GM18520 (cell line): ENCODE measurements around the gene SHOC2.
A peak's percentile ranks its signal among the peaks of the same experiment; 100 is the strongest.
"Not testable (repeated sequence)": the region's sequence is repeated elsewhere in the genome, so short reads cannot be mapped to it uniquely, and the experiment has no call there.

Source experiments
- ATAC-seq: cut with Tn5 transposase; IDR thresholded peaks from one replicate; pipeline ENCODE4 v1.9.1; 2021; ENCODE audit not compliant: unreplicated experiment

SHOC2 gene

GRCh38 chr10:110901954-110902819 is 17.2 kb upstream of the SHOC2 start:
- ATAC-seq: no peak

- no peak for ATAC-seq
Measured at GRCh38 chr10:110903280-110904278, 15.8 kb upstream of the SHOC2 start.

DNA sequence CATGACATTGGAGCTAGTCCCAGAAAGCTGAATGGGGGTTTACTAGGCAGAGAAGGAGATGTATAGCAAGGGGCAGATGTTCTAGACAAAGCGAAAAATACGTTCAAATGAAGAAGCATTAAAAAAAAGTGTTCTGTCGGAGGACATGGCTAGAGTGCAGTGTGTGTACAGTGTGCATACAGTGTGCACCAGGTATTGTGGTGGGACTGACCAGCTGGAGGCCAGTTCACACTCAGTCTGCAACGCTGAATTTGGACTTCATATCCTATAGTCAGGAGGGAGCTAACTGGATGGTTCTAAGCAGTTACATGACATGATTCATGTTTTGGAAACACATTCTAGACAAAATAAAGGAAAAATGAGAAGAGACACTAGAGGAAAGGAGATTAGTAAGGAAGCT is 9.3 kb upstream of the SHOC2 start:
- ATAC-seq: no peak

- ATAC-seq: no peak
Measured at GRCh38 chr10:110912374-110912773, 7.0 kb upstream of the SHOC2 start.

DNA sequence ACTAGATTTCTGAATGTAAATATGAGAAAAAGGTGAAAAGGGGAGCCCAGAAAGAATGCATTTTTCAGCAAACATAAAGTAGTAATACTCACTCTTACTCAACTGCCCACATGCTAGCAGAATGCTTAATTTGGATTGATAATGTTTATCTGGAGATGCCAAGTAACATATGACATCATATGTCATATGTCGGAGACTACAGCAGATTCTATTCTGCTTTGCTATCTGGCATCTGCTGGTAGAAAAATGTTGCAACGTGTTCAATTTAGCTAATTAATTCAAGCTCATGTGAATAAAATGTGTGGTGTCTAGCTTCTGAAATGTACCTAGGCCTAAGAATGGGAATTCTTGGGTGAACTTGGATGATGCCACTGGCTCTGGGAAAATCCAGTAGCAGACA is 5.0 kb upstream of the SHOC2 start:
- no peak for ATAC-seq

DNA sequence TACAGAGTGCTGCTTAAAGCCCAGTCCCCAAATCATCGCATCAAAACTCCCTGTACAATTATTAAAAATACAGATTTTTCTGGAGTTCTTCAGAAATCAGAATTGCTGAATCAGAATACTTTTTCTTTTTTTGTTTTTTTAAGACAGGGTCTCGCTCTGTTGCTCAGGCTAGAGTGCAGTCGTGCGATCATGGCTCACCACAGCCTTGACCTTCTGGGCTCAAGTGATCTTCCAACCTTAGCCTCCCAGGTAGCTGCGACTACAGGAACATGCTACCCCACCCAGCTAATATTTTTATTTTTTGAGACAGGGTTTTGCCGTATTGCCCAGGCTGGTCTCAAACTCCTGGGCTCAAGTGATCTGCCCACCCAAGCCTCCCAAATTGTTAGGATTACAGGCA is 4.4 kb upstream of the SHOC2 start:
- no peak for ATAC-seq

- ATAC-seq: not testable (repeated sequence)
Measured at GRCh38 chr10:110915600-110915999, 3.8 kb upstream of the SHOC2 start.

DNA sequence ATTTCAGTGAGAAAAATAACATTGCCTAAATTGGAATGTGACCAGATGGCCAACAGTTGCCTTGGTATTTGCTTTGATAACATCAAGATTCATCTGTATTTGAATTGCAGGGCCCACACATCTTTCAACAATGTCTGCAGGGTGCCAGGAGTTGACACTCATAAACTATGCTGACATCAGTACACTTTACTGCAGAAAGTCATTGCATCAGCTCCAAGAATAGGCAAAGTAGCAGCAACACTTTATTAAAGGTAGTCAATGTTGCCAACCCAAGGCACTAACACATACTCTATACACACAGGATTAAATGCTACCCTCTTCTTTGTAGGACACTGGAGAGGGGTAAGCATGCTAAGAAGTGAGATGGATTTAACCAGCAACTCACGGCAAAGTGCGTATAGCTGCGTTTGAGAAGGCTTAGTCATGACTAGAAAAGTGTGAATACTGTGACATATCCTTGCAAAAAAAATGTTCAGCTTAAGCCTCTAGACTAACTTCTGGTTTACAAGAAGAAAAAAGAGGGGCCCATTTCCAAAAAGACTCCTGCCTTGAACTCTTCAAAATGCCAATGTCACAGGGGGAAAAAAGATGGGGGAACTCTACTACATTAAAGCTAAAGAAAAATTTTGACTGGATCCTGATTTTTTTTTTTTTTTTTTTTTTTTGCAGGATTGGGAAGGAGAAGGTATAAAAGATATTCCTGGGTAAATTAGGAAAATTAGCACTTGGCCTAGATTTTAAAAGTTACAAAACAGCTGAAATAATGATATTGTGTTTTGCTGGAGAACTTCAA is 2.7 kb upstream of the SHOC2 start:
- no peak for ATAC-seq

DNA sequence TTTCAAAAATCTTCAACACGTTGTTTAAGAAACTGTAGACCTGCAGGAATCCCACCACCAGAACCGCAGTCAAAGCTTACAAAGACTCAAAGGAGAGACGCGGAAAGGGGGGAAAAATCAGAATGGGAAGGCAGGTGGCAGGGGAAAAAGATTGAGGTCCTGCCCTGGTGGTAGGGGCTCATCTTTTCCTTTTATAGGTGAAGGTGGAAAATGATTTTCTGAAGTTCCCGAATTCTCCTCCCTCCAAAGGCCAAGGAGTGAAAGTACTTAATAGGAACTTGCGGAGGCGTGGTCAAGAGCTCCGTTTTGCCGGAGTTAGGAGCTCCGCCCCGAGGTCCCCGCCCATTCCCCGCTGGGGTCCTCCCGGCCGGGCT is 1.1 kb upstream of the SHOC2 start:
- no peak for ATAC-seq

- peak; percentile 86 for ATAC-seq
Measured at GRCh38 chr10:110918643-110919348, 608 bp upstream of the SHOC2 start, which contains the start of gene BBIP1. TSS of gene BBIP1 (minus strand) at chr10:110919180. CDS start at chr10:110918157, 1,023 bp downstream.

DNA sequence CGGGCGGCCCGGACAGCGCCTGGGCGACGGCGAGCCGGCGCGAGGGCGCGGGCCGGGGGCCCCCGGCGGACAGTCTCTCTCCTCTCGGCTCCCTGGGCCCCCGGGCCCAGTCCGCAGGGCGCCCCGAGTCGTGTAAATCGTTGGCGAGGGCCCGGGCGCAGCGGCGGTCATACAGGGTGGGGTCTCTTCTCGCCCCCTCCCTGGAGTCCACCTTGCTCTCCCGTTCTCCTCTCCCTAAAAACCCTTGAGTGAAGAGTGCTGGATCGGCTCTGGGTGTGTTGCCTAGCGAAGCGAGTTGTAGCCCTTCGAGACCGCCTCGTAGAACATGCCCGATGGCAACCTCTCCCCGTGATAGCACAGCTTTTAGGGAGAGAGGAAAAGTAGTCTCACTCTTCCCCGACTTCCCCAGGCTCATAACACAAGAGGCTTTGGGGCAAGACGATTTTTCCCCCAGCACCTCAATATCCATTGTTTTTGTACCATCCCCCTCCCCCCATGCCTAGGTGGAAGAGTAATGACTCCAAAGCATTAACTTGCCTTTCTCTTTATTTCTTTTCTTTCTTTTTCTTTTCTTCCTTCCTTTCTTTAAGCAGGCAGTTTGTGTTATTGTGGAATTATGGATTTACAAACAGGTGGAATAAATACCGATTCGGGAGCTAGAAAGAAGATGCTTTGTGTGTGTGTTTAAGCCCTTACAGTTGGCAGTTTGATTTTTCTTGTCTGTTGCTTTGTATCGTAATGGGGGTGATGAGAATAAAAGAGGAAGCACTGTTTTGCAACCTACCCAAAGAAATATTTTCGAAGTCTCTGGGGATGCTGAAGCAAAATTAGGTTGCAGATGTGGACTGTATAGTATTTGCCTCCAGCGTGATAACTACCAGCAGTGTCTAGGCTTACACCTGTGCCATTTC is 822 bp downstream of the SHOC2 start:
- no peak for ATAC-seq

DNA sequence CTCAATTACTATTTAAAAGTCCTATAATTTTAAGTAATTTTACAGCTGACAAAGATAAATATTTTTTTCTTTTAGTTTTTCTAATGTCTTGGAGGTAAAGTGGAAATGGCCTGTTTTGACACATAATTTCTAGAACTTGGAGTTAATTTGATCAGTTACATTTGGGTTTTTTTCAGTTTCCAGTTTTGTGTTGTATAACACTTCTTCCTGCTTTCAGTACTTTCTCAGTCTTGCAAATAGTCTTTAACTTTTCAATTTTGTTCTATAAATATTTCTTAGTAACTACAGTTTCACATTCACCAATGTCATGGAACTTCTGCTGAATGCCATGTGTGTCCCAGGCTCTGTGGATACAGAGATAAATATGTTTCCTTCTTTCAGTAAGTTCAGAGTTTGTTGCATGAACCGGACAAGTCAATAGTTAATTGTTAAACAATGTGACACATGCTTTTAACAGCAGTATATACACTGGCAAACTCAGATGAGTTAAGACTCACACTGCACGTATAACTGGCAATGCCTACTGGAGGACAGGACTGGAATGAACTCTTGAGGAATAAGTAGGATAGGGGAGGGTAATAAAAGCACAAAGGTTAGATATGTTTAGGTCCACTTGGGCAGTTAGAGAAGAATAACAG is 4.6 kb downstream of the SHOC2 start:
- ATAC-seq: no peak

DNA sequence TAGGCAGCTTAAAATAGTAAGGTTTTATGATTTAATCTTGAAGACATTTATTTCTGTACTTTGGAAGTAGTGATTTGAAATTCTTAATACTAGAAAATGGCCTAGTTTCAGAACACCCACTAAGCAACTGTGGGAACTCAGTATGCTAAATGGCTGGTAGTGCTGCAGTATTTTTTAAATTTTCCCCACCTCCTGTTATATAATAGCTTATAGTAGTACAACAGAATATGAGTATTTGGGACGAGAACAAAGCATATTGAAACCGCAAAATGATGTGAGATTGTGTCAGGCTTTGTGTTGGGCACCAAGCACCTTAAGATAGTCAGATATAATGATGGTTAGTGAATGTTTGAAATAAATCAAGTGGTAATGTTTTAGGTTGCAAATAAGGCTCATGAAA is 8.1 kb downstream of the SHOC2 start:
- no peak for ATAC-seq

GRCh38 chr10:110931769-110932381 is 12.5 kb downstream of the SHOC2 start:
- ATAC-seq: no peak

GRCh38 chr10:110932505-110933180 is 13.2 kb downstream of the SHOC2 start:
- ATAC-seq: no peak

DNA sequence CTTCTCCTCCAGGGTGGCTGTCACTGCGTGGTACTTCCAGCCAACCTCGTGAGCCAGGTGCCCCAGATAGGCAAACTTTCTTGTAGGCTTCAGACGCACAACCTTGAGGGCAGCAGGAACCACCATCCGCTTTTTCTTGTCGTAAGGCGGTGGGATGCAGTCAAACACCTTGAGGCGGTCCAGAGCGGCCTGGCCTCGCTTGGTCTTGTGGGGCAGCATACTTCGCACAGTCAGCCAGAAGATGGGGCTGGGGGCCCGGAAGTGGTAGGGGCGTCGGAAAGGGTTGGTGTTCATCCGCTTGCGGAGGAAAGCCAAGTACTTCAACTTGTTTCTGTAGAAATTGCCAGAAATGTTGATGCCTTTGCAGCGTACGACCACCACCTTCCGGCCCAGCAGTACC is 17.4 kb downstream of the SHOC2 start:
- ATAC-seq: no peak

DNA sequence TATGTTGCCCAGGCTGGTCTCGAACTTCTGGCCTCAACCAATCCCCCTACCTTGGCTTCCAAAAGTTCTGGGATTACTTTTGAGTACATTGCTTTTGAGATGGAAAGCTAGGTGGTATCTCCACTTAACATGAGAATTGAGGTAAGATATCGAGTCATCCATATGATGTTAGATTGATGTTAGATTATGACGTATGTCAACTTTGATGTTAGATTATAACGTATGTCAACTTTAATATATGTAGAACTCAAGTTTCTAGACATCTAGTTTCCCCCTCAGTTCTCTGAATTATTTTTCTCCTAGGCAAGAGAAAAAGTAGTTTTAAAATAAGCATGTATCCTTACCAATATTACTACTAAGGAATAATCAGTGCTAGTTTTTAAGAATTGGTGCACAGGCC is 20.0 kb downstream of the SHOC2 start:
- ATAC-seq: no peak
